Neural progenitor cell (in vitro differentiated cells): Measurements from ENCODE around the gene ARHGEF6.

Experiments used
- CTCF ChIP-seq: fragments of 200-600 bp; sonication (generic); IDR thresholded peaks from 2 replicates; pipeline ENCODE4 v1.5.1; 2017; ENCODE audit warnings: antibody characterized with exemption, mild to moderate bottlenecking
- EZH2 ChIP-seq: fragments of 200-600 bp; sonication (generic); IDR thresholded peaks from 2 replicates; pipeline ENCODE4 v1.6.1; 2017; ENCODE audit warnings: antibody characterized with exemption, mild to moderate bottlenecking, moderate library complexity
- EZH2phosphoT487 ChIP-seq: fragments of 200-600 bp; sonication (generic); IDR thresholded peaks from 2 replicates; pipeline ENCODE4 v1.6.1; 2017; ENCODE audit warnings: antibody characterized with exemption

GRCh38 chrX:136766785-136767103 is 14.0 kb downstream of the ARHGEF6 start:
- TF ChIP-seq CTCF (no peak), EZH2 (no peak), EZH2phosphoT487 (no peak)
